Forelimb muscle (tissue), 1 donor: ENCODE data around the gene TMEM232. TPM values are rescaled to one million over a fixed set of nuclear protein-coding genes. Genes with fewer than 3 reads are reported as not detected.
A peak's percentile ranks its signal among the peaks of the same experiment; 100 is the strongest.

Experiments
- DNase-seq: peaks from one replicate; pipeline ENCODE4 v3.0.0-alpha.2; 2013; ENCODE audit warnings: low read depth
- polyA plus RNA-seq: library from polyadenylated mRNA; unstranded; fragments of 120-200 nt; gene quantifications from one replicate; pipeline ENCODE4 v1.2.1, GENCODE V29; 2013; ENCODE audit not compliant: insufficient read length

Gene TMEM232
- polyA plus RNA-seq, 1 donor = 1.00 TPM

GRCh38 chr5:110517396-110517795 lies 209.1 kb downstream of the TMEM232 start:
- DNase-seq = no peak

DNA sequence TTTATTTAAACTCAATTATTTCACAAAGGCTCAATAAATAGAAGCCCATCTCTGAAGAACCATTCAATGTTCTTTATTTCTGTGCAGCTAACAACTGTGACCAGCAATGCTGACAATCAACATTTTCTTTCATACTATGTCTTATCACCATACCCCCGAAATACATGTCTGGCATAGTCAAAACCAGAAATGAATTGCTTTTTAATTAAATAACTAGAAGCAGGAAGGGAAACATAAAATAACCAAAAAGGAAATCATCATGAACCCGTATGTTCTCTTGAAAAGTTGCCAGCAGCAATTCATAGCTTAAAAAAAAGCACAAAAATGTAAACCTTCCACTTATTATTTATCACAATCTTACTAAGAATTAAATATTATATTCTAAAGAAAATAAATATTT lies 212.4 kb downstream of the TMEM232 start:
- no peak for DNase-seq

GRCh38 chr5:110512266-110512665 lies 214.2 kb downstream of the TMEM232 start:
- DNase-seq = no peak

GRCh38 chr5:110510146-110510545 lies 216.3 kb downstream of the TMEM232 start:
- DNase-seq = no peak

DNA sequence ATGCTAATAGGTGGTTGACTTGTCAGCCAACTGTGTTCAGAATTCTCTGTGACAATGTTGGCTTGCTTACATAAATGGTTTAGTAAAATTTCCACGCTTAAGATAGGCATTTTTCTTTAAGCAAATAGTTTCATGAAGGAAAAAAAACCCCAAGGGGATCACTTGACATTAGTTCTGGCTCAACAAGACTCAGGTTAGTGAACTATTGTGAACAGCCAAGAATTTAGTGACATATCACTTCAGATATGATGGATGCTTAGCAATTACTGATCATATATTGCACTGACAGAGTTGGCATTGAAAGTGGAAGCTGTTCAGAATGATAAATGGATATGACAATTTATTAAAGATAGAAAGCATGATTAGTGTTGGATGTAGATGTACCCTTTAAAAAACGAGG lies 218.5 kb downstream of the TMEM232 start:
- DNase-seq = no peak

DNA sequence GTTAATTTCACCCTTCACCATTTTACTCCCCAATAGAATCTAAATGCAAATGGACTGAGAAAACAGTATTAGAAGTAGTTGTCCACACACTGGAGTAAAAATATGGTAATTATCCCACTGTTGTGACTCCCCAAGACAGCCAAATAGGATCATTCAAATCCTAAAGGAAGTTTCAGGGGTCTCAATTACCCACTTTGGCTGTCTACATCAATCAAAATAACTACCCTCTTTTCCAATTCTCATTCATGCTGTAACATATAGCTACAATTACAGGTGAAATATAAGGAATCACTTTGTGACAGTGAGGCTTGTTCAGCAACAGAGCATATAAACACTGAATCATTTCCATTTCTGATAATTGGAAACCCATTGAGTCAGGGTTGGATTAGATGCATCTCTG lies 220.1 kb downstream of the TMEM232 start:
- no peak for DNase-seq

GRCh38 chr5:110496276-110496675 lies 230.2 kb downstream of the TMEM232 start:
- no peak for DNase-seq

- DNase-seq = no peak
These were observed 234.0 kb downstream of the TMEM232 start for GRCh38 chr5:110492446-110492845.

GRCh38 chr5:110478895-110479294 lies 247.6 kb downstream of the TMEM232 start:
- no peak for DNase-seq

DNA sequence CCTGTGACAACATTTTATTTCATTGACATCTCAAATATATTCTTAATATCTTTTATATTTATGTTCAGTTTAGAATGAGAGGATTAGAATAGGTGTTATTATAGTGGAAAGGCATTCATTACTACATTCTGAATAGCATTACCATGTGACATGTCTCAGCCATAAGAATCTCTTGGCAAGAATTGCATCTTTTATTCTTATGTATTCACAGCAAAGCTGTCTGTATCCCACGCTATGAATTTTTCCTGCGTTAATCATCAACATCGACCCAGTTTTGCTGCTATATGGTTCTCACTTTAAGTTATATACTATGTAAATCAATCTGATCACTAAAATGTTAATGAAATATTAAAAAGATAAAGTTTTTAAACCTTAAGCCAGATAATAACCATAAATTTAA lies 248.6 kb downstream of the TMEM232 start:
- DNase-seq = no peak

DNA sequence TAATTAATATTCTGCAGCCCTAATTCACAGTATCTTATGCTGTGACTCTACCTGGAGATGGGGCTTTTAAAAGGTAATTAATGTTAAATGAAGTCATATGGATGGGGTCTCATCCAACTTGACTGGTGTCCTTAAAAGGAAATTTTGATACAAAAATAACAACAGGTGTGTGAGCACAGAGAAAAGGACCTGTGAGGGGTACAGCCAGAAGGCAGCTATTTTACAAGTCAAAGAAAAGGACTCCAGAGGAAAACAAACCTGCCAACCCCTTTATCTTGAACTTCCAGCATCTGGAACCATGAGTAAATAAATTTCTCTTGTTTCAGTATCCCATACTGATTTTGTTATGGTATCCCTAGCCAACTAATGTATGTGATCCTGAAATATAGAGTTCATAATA lies 250.3 kb downstream of the TMEM232 start:
- no peak for DNase-seq

GRCh38 chr5:110475529-110475928 lies 250.9 kb downstream of the TMEM232 start:
- DNase-seq = no peak

GRCh38 chr5:110469486-110469885 lies 257.0 kb downstream of the TMEM232 start:
- no peak for DNase-seq

DNA sequence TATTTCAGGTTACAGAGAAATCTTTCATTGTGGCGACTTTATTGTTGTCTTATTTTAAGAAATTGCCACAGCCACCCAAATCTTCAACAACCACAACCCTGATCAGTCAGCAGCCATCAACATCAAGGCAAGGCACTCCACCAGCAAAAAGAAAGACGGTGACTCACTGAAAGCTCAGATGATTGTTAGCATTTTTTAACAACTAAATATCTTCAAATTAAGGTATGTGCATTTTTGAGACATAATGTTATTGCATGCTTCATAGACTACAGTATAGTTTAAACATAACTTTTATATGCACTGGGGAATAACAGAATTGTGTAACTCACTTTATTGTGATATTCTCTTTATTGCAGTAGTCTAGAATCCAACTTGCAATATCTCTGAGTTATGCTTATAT lies 263.4 kb downstream of the TMEM232 start:
- no peak for DNase-seq

DNA sequence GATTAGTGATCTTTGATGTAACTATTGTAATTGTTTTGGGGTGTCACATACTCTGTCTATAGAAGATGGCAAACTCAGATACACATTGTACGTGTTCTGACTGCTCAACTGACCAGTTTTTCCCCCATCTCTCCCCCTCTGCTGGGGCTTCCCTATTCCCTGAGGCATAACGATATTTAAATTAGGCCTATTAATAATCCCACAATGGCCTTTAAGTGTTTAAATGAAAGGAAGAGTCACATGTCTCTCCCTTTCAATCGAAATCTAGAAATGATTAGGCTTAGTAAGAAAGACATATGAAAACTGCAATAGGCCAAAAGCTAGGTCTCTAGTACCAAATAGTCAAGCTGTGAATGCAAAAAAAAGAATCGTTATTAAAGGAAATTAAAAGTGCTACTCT lies 265.6 kb downstream of the TMEM232 start:
- no peak for DNase-seq

- no peak for DNase-seq
These were observed 268.2 kb downstream of the TMEM232 start for GRCh38 chr5:110458313-110458712.

DNA sequence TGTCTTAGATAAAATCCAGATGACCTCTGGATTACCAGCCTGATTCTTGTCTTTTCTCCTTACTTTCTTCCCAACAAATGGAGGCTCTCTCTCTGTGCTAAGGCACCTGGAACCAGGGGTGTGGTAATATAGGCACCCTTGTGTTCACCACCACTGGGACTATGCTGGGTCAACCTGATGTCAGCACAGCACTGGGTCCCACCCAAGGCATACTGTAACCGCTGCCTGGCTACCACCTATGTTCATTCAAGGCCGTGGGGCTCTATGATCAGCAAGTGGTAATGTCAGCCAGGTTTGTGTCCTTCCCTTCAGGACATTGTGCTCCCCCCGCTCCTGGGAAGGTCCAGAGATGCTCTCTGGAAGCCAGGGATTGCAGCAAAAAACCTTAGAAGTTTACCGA lies 283.6 kb downstream of the TMEM232 start:
- no peak for DNase-seq

- DNase-seq = no peak
These were observed 285.4 kb downstream of the TMEM232 start for GRCh38 chr5:110441035-110441434.

GRCh38 chr5:110440058-110440457 lies 286.4 kb downstream of the TMEM232 start:
- DNase-seq = no peak

- no peak for DNase-seq
These were observed 287.2 kb downstream of the TMEM232 start for GRCh38 chr5:110439296-110439695.

- DNase-seq = no peak
These were observed 291.3 kb downstream of the TMEM232 start for GRCh38 chr5:110435207-110435606.

DNA sequence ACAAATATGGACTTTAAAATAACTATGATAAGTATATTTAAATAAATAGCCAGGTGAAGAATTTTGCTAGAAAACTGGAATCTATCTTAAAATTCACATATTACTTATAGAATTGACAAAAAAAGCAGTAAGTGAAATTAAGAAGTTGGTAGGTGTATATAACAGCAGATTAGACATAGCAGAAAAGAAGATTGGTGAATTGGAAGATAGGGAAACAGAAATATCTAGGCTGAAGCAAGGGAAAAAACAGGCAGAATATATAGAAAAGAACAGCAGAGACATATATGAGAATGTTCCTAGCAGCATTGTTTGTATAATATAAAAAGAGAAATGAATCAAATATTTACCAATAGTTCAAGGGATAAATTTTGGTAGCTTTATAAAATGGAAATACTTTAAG lies 294.9 kb downstream of the TMEM232 start:
- no peak for DNase-seq

DNA sequence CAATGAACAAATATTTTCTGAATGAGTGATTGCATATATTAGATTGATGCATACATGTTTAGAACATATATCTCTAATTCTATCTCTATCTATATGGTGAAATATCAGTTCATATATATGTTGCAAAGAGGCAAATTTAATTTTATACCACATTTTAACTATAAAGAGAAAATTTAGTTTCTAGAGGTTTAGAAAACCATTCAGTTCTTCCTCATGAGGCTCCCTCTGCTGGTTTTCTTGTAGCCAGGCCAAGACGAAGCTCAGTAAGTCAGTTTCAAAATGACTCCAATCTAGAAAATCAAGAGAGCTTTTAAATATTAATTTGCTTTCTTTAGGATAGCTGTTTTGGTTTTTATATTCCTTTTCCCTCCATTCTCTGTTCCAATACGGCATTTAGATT lies 312.1 kb downstream of the TMEM232 start:
- peak; percentile 4 for DNase-seq

GRCh38 chr5:110413856-110414255 lies 312.6 kb downstream of the TMEM232 start:
- no peak for DNase-seq

DNA sequence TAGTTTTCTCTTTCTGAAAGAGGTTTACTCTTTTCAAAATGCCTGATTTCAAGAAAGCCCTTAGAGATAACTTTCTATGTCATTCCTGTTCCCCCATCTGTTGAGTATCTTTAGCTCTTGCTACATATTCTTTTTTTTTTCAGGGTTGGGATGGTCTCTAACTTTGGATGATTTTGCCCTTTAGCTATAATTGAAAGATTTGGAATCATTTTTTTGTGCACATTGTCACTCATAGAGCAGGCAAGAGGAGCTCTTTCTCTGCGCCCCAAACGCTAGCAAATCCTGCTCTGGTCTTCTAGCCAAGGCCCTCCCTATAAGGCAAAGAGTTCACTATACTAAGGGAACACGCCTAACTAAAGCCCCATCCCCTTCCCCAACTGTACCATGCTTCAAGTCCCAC lies 316.9 kb downstream of the TMEM232 start:
- DNase-seq = no peak
